Measurements from ENCODE around the gene ATXN2.
A peak's percentile ranks its signal among the peaks of the same experiment; 100 is the strongest.
"Not testable (repeated sequence)": the region's sequence is repeated elsewhere in the genome, so short reads cannot be mapped to it uniquely, and the experiment has no call there.

Gene ATXN2

GRCh38 chr12:111598637-111599452 lies at the start of gene ATXN2:
ATXN2 (minus strand) TSS chr12:111599315; CDS start chr12:111599034, 281 bp downstream.
- DNase-seq: peak; percentile 60

- DNase-seq: no peak
These were observed 46.3 kb upstream of the ATXN2 start for GRCh38 chr12:111645433-111645832.

DNA sequence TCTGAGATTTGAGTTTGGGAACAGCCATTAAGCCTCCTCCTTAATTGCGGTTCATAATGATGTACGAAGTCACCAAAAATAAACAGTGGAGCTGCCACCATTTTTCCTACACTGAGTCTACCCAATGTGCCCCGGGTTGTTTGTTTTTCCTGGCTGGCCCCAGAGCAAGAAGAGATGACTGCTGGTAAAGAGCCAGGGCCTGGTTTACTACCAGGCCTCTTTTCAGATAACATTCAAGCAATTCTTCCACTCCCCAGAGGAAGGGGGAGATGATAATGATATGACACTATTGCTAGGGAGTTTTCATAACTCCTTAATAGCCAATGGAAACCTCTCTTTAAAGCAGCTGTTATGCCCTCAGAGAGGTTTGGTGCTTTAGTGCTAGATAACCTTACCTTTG lies 44.3 kb upstream of the ATXN2 start:
- DNase-seq: no peak

GRCh38 chr12:111642681-111643426 lies 43.7 kb upstream of the ATXN2 start:
- DNase-seq: no peak

GRCh38 chr12:111640506-111640905 lies 41.4 kb upstream of the ATXN2 start:
- DNase-seq: no peak

GRCh38 chr12:111638556-111638955 lies 39.4 kb upstream of the ATXN2 start:
- no peak for DNase-seq

- DNase-seq: no peak
These were observed 37.3 kb upstream of the ATXN2 start for GRCh38 chr12:111636209-111636945.

DNA sequence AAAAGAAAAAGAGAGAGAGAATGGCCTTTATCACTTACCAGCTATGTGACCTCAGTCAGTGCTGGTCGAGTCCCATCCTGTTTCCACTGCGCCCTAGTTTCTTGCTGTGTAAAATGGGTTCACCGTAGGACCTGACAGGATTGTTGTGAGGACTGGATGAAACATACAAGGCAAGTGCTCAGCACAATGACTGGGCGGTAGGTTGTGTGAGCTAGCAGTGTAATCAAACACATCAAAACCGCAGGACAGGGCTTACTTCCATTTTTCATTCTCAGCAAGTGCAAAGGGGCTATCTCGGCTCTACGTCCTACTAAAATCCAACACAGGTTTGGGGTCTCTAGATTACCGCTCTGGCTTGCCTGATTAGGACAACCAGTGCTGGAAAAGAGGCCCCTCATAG lies 36.4 kb upstream of the ATXN2 start:
- DNase-seq: no peak

DNA sequence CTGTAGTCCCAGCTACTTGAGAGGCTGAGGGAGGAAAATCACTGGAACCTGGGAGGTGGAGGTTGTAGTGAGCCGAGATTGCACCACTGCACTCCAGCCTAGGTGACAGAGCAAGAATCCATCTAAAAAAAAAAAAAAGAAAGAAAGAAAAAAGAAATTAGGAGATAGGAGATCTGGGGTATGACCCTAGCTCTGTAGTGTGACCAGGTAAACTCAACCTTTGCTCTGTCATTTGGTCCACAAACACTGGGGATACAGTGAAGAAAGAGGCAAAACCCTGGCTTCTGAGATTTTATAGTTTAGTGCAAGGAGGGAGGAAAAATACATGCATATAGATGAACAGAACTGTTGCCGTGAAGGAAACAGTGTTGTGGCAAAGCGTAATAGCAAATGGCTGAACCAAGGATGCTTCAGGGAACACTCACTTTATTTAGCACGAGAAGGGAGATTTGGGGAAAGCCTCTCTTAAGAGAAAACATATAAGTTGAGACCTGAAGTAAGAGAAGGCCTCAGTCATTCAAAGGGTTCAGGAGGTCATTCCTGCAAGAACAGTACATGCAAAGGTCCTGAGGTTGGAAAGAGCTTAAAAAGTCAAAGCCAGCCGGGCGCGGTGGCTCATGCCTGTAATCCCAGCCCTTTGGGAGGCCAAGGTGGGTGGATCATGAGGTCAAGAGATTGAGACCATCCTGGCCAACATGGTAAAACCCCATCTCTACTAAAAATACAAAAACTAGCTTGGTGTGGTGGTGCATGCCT lies 29.6 kb upstream of the ATXN2 start:
- no peak for DNase-seq

- no peak for DNase-seq
These were observed 27.1 kb upstream of the ATXN2 start for GRCh38 chr12:111626230-111626629.

GRCh38 chr12:111624540-111624939 lies 25.4 kb upstream of the ATXN2 start:
- no peak for DNase-seq

DNA sequence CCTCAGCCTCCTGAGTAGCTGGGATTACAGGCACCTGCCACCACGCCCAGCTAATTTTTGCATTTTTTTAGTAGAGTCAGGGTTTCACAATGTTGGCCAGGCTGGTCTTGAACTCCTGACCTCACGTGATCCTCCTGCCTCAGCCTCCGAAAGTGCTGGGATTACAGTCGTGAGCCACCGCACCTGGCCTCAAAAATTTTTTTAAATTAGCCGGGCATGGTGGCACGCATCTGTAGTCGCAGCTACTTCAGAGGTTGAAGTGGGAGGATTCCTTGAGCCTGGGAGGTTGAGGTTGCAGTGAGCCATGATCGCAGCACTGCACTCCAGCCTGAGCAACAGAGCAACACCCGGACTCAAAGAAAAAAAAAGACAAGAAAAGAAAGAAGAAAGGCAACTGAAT lies 18.7 kb upstream of the ATXN2 start:
- not testable (repeated sequence) for DNase-seq

- DNase-seq: no peak
These were observed 17.1 kb upstream of the ATXN2 start for GRCh38 chr12:111616177-111616623.

DNA sequence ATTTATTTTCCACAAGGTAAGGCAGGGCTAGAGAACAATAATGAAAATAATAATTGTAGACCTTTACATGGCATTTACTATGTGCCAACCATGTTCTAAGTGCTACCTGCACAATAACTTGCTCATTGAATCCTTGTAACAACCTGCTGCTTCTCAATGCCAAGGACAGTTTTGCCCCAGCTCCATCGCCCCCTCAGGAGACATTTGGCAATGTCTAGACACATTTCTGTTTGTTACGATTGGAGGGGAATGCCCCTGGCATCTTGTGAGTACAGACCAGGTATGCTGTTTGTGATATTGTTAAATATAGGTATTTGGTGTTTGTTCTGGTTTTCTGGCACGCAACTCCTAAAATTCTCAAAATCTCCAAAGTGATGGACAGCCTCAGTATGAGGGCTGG lies 8.1 kb upstream of the ATXN2 start:
- DNase-seq: no peak

DNA sequence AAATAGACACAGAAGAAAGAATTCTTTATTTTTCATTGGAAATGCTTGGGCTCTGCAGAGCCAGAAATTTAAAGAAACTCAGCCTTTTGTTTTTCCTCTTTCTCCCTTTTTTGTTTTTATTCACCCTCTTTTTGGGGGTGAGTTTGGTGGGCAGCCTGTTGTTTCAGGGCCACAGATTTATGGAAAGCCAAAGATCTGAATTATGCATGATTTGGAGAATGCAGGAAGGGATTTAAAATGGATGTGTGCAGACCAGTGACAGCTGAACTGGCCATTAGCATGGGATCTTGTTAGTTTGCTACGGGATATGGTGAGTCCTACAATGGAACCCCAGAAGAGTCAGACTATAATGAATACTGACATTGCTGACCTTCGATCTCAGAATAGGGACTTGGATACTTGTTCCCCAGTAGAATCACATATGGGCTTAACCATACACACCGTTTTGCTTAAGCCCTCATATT lies 7.7 kb upstream of the ATXN2 start:
- DNase-seq: no peak

DNA sequence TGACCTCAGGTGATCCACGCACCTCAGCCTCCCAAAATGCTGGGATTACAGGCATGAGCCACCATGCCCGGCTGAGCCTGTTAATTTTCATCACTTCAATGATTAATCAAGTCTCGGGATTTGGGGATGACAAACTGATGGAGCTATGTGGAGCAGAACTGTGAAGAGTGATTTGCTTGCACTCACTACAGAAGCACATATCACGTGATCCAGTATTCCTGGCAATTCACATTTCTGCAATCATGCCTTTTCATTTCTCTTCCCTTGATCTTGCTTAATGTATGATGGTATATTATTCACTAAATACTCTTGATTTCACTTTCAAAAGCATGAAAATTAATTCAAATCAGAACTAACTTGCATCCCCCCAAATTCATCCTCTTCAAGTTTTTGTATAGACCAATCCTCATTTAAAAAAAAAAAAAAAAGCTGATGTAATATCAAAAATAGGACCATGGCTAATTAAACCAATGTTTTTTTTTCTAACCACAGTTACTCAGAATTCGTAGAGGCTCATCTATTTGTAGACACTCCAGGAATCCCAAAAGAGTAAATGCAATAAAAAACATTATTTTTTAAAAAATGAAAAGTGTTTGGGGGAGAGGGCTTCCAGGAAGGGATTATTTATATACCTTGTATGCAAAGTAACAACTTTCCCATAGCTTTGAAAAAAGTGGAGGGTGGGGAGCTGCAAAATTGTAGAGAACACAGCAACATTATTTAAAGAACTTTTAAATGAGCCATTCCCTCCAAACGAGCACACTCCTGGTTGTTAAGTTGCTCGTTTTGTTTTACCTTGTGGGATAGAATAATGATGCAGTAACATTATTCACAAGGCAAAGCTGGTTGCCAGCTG lies 7.0 kb upstream of the ATXN2 start:
- no peak for DNase-seq

DNA sequence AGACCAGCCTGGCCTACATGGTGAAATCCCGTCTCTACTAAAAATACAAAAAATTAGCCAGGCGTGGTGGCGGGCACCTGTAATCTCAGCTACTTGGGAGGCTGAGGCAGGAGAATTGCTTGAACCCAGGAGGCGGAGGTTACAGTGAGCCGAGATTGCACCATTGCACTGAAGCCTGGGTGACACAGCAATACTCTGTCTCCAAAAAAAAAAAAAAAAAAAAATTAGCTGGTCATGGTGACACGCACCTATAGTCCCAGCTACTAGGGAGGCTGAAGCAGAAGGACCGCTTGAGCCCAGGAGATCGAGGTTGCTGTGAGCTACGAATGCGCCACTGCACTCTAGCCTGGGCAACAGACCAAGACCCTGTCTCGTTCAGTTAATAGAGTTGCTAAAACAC lies 3.7 kb upstream of the ATXN2 start:
- not testable (repeated sequence) for DNase-seq

- DNase-seq: no peak
These were observed 3.2 kb upstream of the ATXN2 start for GRCh38 chr12:111602348-111602747.

- DNase-seq: not testable (repeated sequence)
These were observed 1.9 kb upstream of the ATXN2 start for GRCh38 chr12:111600986-111601385.

GRCh38 chr12:111600205-111600642 lies 1.1 kb upstream of the ATXN2 start:
- no peak for DNase-seq

- DNase-seq: peak; percentile 74
These were observed 514 bp upstream of the ATXN2 start for GRCh38 chr12:111599453-111600204.
